Measurements from ENCODE around the gene ISG20.

Gene ISG20

GRCh38 chr15:88696254-88696653 is 57.4 kb downstream of the ISG20 start:
- Histone ChIP-seq H3K9me3 (no peaks in the 10 kb centered on the region), H3K4me1 (no peaks in the 10 kb centered on the region), H3K27me3 (no peaks in the 10 kb centered on the region), H3K27ac (no peak overlapping the region), H3K4me3 (no peak overlapping the region), H3K36me3 (no peaks in the 10 kb centered on the region)
- TF ChIP-seq CTCF (IDR thresholded peaks at IDR 0.05) = no peak
- intact Hi-C loops (cut with DNase I; ENCODE audit: low total_unique reads) = no loop called here
- no peak for DNase-seq

GRCh38 chr15:88697276-88697675 is 58.5 kb downstream of the ISG20 start:
- intact Hi-C loops (cut with DNase I; ENCODE audit: low total_unique reads) = no loop called here
- peak in 1 of 2 donors; percentile 1 for DNase-seq
- H3K27ac ChIP-seq = no peak overlapping the region
- no peaks in the 10 kb centered on the region for H3K36me3 ChIP-seq
- no peaks in the 10 kb centered on the region for H3K9me3 ChIP-seq
- no peaks in the 10 kb centered on the region for H3K27me3 ChIP-seq
- no peak for TF ChIP-seq CTCF (IDR thresholded peaks at IDR 0.05)
- no peaks in the 10 kb centered on the region for H3K4me1 ChIP-seq
- H3K4me3 ChIP-seq = no peak overlapping the region

GRCh38 chr15:88699861-88700260 is 61.0 kb downstream of the ISG20 start:
- Histone ChIP-seq H3K36me3 (no peaks in the 10 kb centered on the region), H3K27ac (no peak overlapping the region), H3K27me3 (no peaks in the 10 kb centered on the region), H3K4me1 (peaks cover 0 to 3% (median 1%) of the 10 kb centered on the region in 4 donors), H3K4me3 (no peak overlapping the region), H3K9me3 (no peaks in the 10 kb centered on the region)
- no peak for TF ChIP-seq CTCF (IDR thresholded peaks at IDR 0.05)
- peak in 1 of 2 donors; percentile 47 for DNase-seq
- intact Hi-C loops (cut with DNase I; ENCODE audit: low total_unique reads) = no loop called here

GRCh38 chr15:88700716-88701115 is 61.9 kb downstream of the ISG20 start:
- intact Hi-C loops (cut with DNase I; ENCODE audit: low total_unique reads) = no loop called here
- Histone ChIP-seq H3K9me3 (no peaks in the 10 kb centered on the region), H3K27ac (no peak overlapping the region), H3K4me3 (no peak overlapping the region), H3K36me3 (no peaks in the 10 kb centered on the region), H3K27me3 (no peaks in the 10 kb centered on the region), H3K4me1 (peaks cover 0 to 9% (median 7%) of the 10 kb centered on the region in 4 donors)
- TF ChIP-seq CTCF (IDR thresholded peaks at IDR 0.05) = no peak
- DNase-seq = peak in 1 of 2 donors; percentile 41

- Histone ChIP-seq H3K4me3 (no peak overlapping the region), H3K9me3 (no peaks in the 10 kb centered on the region), H3K27ac (no peak overlapping the region), H3K36me3 (no peaks in the 10 kb centered on the region), H3K4me1 (peaks cover 0 to 14% (median 11%) of the 10 kb centered on the region in 4 donors), H3K27me3 (no peaks in the 10 kb centered on the region)
- peak in 1 of 2 donors; percentile 23 for DNase-seq
- no peak for TF ChIP-seq CTCF (IDR thresholded peaks at IDR 0.05)
- intact Hi-C loops (cut with DNase I; ENCODE audit: low total_unique reads) = no loop called here
Measured at GRCh38 chr15:88701561-88702095, 62.8 kb downstream of the ISG20 start.

GRCh38 chr15:88702983-88703382 is 64.2 kb downstream of the ISG20 start:
- H3K36me3 ChIP-seq = no peaks in the 10 kb centered on the region
- peak overlapping the region in 1 of 2 donors; percentile 6 for H3K27ac ChIP-seq
- DNase-seq = peak in 1 of 2 donors; percentile 62
- H3K4me1 ChIP-seq = peaks cover 0 to 17% (median 12%) of the 10 kb centered on the region in 4 donors
- intact Hi-C loops (cut with DNase I; ENCODE audit: low total_unique reads) = no loop called here
- no peak for TF ChIP-seq CTCF (IDR thresholded peaks at IDR 0.05)
- H3K9me3 ChIP-seq = no peaks in the 10 kb centered on the region
- no peaks in the 10 kb centered on the region for H3K27me3 ChIP-seq
- no peak overlapping the region for H3K4me3 ChIP-seq

Data from tibial artery (tissue), 4 donors.